GM10266 (cell line): Measurements from ENCODE around the gene MTPN.

ENCODE experiments used
- DNase-seq: peaks from one replicate; pipeline ENCODE4 v3.0.0; 2012; ENCODE audit errors: extremely low spot score
- TF ChIP-seq, protein P1 (sequence below): IDR thresholded peaks from 2 replicates; pipeline ENCODE4 v1.5.1; 2012; ENCODE audit warnings: mild to moderate bottlenecking, low read depth; ENCODE audit not compliant: control insufficient read depth, insufficient read depth; ENCODE audit errors: missing control alignments

Gene MTPN

DNA sequence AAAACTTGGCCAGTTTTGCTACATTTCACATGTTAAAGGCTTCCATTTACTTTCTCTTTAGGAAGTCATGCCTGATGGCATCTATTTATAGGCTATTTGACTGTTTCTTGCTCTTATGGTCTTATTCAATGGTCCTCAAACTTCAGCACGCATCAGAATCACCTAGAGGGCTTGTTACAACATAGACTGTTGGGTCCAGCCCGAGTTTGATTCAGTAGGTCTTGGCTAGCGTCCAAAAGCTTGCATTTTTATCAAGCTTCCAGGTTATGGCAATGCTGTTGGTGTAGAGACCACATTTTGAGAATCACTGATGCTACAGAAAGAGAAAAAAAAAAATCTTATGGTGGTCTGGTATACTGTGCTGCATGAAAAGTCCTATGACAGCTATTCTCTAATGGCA lies 51.9 kb downstream of the MTPN start:
- TF ChIP-seq, protein P1, sequence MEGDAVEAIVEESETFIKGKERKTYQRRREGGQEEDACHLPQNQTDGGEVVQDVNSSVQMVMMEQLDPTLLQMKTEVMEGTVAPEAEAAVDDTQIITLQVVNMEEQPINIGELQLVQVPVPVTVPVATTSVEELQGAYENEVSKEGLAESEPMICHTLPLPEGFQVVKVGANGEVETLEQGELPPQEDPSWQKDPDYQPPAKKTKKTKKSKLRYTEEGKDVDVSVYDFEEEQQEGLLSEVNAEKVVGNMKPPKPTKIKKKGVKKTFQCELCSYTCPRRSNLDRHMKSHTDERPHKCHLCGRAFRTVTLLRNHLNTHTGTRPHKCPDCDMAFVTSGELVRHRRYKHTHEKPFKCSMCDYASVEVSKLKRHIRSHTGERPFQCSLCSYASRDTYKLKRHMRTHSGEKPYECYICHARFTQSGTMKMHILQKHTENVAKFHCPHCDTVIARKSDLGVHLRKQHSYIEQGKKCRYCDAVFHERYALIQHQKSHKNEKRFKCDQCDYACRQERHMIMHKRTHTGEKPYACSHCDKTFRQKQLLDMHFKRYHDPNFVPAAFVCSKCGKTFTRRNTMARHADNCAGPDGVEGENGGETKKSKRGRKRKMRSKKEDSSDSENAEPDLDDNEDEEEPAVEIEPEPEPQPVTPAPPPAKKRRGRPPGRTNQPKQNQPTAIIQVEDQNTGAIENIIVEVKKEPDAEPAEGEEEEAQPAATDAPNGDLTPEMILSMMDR = no peak
- DNase-seq = no peak

DNA sequence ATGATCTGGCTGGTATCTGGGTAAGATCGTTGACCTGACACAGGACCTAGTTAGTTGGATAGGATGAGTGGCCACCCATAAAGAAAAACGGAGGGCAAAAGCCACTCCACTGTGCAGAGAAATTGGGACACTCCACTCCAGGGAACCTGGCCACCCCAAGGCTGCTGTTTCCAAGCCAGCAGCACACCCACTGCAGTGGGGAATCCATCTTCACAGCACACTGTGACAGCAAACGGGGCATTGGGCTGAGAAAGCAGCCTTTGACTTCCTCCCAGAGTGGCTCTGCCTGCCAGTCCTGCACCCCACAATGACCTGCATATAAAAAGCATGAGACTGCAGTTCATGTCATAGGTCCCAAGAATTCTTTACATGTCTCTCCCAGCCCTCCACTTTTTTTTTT lies 52.9 kb downstream of the MTPN start:
- TF ChIP-seq, protein P1 = no peak

DNA sequence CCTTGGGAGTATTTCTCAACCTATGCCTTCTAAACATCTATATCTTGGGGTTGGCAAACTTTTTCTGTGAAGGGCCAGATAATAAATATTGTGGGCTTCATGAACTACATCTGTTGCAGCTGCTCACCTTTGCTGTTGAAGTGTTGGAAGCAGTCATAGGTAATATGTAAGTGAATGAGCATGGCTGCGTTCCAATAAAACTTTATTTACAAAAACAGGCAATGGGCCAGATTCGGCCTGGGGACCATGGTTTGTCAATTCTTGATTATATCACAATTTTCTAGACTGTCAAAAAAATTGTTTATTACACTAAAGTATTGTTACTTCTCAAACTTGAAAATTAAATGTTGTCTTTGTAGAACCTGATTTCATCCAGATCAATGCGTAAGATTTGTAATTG lies 54.9 kb downstream of the MTPN start:
- no peak for DNase-seq
- TF ChIP-seq, protein P1 = no peak

More for the DNA sequence above, 52.9 kb downstream of the MTPN start:
- DNase-seq = no peak

DNA sequence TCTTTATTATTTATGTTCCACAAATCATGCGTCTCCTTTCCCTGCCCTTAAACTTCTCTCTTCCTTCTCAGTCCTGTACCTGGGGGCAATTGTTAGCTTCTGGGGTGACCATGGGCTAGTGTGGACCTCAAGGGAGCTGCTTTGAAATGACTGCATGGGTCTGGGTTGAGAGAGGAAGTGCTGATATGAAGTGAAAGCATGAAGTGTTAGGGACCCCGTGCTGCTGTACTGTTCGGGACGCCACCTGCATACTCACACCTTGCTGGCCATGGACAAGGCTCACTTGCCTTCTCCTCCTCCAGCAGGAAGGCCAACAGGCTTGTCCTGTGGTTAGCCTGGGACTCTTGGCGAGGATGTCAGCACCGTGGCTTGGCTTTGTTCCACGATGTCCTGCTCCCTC lies 56.7 kb downstream of the MTPN start:
- TF ChIP-seq, protein P1 = no peak
- no peak for DNase-seq

DNA sequence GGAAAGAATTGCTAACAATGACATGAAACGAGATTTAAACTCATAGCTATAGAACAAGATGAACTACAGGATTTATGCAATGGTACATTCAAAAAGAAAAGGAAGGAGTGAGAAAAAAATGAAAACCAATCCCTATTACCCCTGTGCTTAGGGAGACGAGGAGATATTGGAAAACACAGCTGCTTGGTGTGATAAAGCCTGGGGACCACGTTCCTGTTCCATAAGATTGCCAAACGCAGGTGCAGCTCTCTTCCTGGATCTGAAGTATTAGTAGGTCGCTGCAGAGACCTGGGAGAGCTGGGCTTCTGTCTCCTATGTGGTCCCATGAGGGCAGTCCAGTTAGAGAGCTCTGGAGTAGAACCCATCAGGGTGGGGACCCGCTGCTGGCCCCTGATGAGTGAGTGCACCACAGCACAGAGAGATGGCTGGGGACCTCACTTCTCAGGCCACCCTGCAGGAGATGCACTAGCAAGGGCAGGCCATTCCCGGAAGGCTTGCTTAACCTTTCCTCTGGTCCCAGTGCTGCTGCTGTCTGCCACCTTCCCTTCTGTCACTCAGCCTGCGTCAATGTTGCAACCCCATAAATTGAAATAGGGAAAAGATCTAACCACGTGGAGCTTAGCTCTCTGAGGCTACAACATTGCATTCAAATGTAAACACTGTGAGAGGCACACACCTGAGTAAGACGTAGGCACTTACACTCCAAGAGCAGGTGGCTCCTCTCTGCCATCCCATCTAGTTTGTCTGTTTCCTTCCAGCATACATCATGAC lies 57.9 kb downstream of the MTPN start:
- TF ChIP-seq, protein P1 = no peak
- DNase-seq = no peak

- DNase-seq = no peak
- TF ChIP-seq, protein P1 = no peak
Measured at GRCh38 chr7:135918134-135918533, 59.0 kb downstream of the MTPN start.

- DNase-seq = no peak
Measured at GRCh38 chr7:135917721-135918120, 59.4 kb downstream of the MTPN start.

More at GRCh38 chr7:135917721-135918120, 59.4 kb downstream of the MTPN start:
- TF ChIP-seq, protein P1 = no peak
